SK-N-SH (cell line): ENCODE data around the gene KLK5. TPM values are rescaled to one million over a fixed set of nuclear protein-coding genes. Genes with fewer than 3 reads are reported as not detected.

ENCODE experiments used
- CTCF ChIA-PET: fragments of 300-600, 350-600 bp; formaldehyde crosslinking; extraction: SDS; loops from one replicate; lab custom pipeline; 2021; lab: Yijun Ruan, JAX
- POLR2A ChIA-PET: fragments of 350-600 bp; sonication (Branson Sonifier 250); formaldehyde crosslinking; extraction: SDS; loops from one replicate; lab custom pipeline; 2020; ENCODE audit warnings: antibody characterized with exemption, inconsistent platforms; lab: Yijun Ruan, JAX
- DNase-seq: peaks from one replicate; pipeline ENCODE4 v3.0.0; 2012
- H2AFZ ChIP-seq: fragments of 200-600 bp; sonication (generic); 2 replicates; pipeline ENCODE4 v1.8.1; 2016; ENCODE audit warnings: antibody characterized with exemption, mild to moderate bottlenecking, low read depth
- H3F3A ChIP-seq: fragments of 200-600 bp; sonication (generic); replicated peaks from 2 replicates; pipeline ENCODE3; 2016; ENCODE audit warnings: antibody characterized with exemption, mild to moderate bottlenecking; ENCODE audit not compliant: insufficient read depth
- H3K27ac ChIP-seq, 2 experiments: fragments of 200-500 bp in 1 of 2; fragments of 200-600 bp in 1 of 2; sonication (Bioruptor generic) in 1 of 2; sonication (generic), shearing (Covaris generic) in 1 of 2; 2 replicates each; pipeline versions ENCODE4 v1.5.1 to v1.6.1; 2014 to 2016; ENCODE audit warnings: low read depth in 2 of 2, inconsistent platforms in 1 of 2, low read length in 1 of 2, mild to moderate bottlenecking in 1 of 2, mixed read lengths in 1 of 2
- H3K27me3 ChIP-seq: fragments of 200-600 bp; sonication (generic), shearing (Covaris generic); 2 replicates; pipeline ENCODE4 v1.6.1; 2016; ENCODE audit warnings: mixed run types; ENCODE audit not compliant: insufficient read depth
- H3K36me3 ChIP-seq, 2 experiments: fragments of 200-500 bp in 1 of 2; fragments of 200-600 bp in 1 of 2; sonication (Bioruptor generic) in 1 of 2; sonication (generic) in 1 of 2; replicated peaks in 1 of 2; 2 replicates each; pipeline versions ENCODE3 to v1.5.1; 2014 to 2016; ENCODE audit warnings: low read length in 1 of 2, mild to moderate bottlenecking in 1 of 2; ENCODE audit not compliant: insufficient read depth in 2 of 2, control insufficient read depth in 1 of 2
- H3K4me1 ChIP-seq, 2 experiments: fragments of 200-500 bp in 1 of 2; fragments of 200-600 bp in 1 of 2; sonication (Bioruptor generic) in 1 of 2; sonication (generic), shearing (Covaris generic) in 1 of 2; 2 replicates each; pipeline versions ENCODE4 v1.5.1 to v1.6.1; 2014 to 2016; ENCODE audit warnings: low read depth in 1 of 2, low read length in 1 of 2, mixed run types in 1 of 2; ENCODE audit not compliant: insufficient read depth in 2 of 2, control insufficient read depth in 1 of 2
- H3K4me2 ChIP-seq: fragments of 200-600 bp; sonication (generic), shearing (Covaris generic); 2 replicates; pipeline ENCODE4 v1.6.1; 2017; ENCODE audit warnings: mixed run types
- H3K4me3 ChIP-seq, 2 experiments: fragments of 200-500 bp in 1 of 2; fragments of 200-600 bp in 1 of 2; sonication (Bioruptor generic) in 1 of 2; sonication (generic), shearing (Covaris generic) in 1 of 2; 2 replicates each; pipeline versions ENCODE4 v1.5.1 to v1.8.1; 2014 to 2016; ENCODE audit warnings: low read depth in 2 of 2, inconsistent platforms in 1 of 2, low read length in 1 of 2, mild to moderate bottlenecking in 1 of 2, mixed read lengths in 1 of 2, moderate library complexity in 1 of 2
- H3K79me2 ChIP-seq: fragments of 200-600 bp; sonication (generic); 2 replicates; pipeline ENCODE4 v1.8.1; 2017; ENCODE audit warnings: mild to moderate bottlenecking; ENCODE audit not compliant: insufficient read depth
- H3K9ac ChIP-seq: fragments of 200-600 bp; sonication (generic); 2 replicates; pipeline ENCODE4 v1.6.1; 2017; ENCODE audit warnings: mixed run types
- H3K9me2 ChIP-seq: fragments of 200-600 bp; sonication (generic); 2 replicates; pipeline ENCODE4 v1.6.1; 2017; ENCODE audit warnings: mixed run types
- H3K9me3 ChIP-seq: fragments of 200-600 bp; sonication (generic); 2 replicates; pipeline ENCODE4 v1.6.1; 2017; ENCODE audit warnings: mixed run types, mild to moderate bottlenecking, moderate library complexity
- H4K20me1 ChIP-seq: fragments of 200-600 bp; sonication (generic); 2 replicates; pipeline ENCODE4 v1.6.1; 2017; ENCODE audit warnings: mild to moderate bottlenecking, mixed run types; ENCODE audit not compliant: insufficient read depth
- CHD2 ChIP-seq: fragments of 150-350 bp; IDR thresholded peaks from 2 replicates; pipeline ENCODE4 v1.6.1; 2018; ENCODE audit warnings: low read length; ENCODE audit not compliant: partially characterized antibody
- ELF1 ChIP-seq: IDR thresholded peaks from 2 replicates; pipeline ENCODE4 v1.4.0; 2012
- EZH2phosphoT487 ChIP-seq: fragments of 200-600 bp; sonication (generic); IDR thresholded peaks from 2 replicates; pipeline ENCODE4 v1.6.1; 2017; ENCODE audit warnings: low read depth, mixed run types, mild to moderate bottlenecking, antibody characterized with exemption, moderate library complexity, borderline replicate concordance
- FOSL2 ChIP-seq: IDR thresholded peaks from 2 replicates; pipeline ENCODE4 v1.4.0; 2012; ENCODE audit warnings: low read depth, mild to moderate bottlenecking, moderate library complexity, borderline replicate concordance
- FOXJ3 ChIP-seq: sonication (generic); formaldehyde crosslinking; IDR thresholded peaks from 2 replicates; pipeline ENCODE4 v1.5.1; 2020; ENCODE audit warnings: mild to moderate bottlenecking, missing genetic modification reagents
- FOXM1 ChIP-seq: IDR thresholded peaks from 2 replicates; pipeline ENCODE4 v1.4.0; 2012; ENCODE audit warnings: low read depth, mild to moderate bottlenecking
- GABPA ChIP-seq: IDR thresholded peaks from 2 replicates; pipeline ENCODE4 v1.4.0; 2012; ENCODE audit warnings: low read depth, mild to moderate bottlenecking
- GATA2 ChIP-seq: sonication (generic); formaldehyde crosslinking; IDR thresholded peaks from 2 replicates; pipeline ENCODE4 v1.5.0; 2020; ENCODE audit warnings: mild to moderate bottlenecking, missing genetic modification reagents
- JUND ChIP-seq: IDR thresholded peaks from 2 replicates; pipeline ENCODE4 v1.4.0; 2012
- MXI1 ChIP-seq: IDR thresholded peaks from 2 replicates; pipeline ENCODE4 v1.6.1; 2012; ENCODE audit warnings: mild to moderate bottlenecking, low read depth, low read length, improper control_type of control experiment
- NRF1 ChIP-seq: IDR thresholded peaks from 2 replicates; pipeline ENCODE4 v1.6.1; 2012; ENCODE audit warnings: low read depth, mild to moderate bottlenecking, low read length
- POLR2AphosphoS5 ChIP-seq: IDR thresholded peaks from 2 replicates; pipeline ENCODE4 v1.6.1; 2012; ENCODE audit warnings: low read depth, low read length
- RAD21 ChIP-seq: IDR thresholded peaks from 2 replicates; pipeline ENCODE4 v1.6.1; 2012; ENCODE audit warnings: mild to moderate bottlenecking, low read length
- RXRA ChIP-seq: IDR thresholded peaks from 2 replicates; pipeline ENCODE4 v1.4.0; 2012; ENCODE audit warnings: low read depth, mild to moderate bottlenecking, borderline replicate concordance
- SIN3A ChIP-seq: IDR thresholded peaks from 2 replicates; pipeline ENCODE4 v1.6.1; 2012; ENCODE audit warnings: low read depth, mild to moderate bottlenecking, low read length, moderate library complexity, borderline replicate concordance
- TEAD4 ChIP-seq: IDR thresholded peaks from 2 replicates; pipeline ENCODE4 v1.4.0; 2012; ENCODE audit warnings: mild to moderate bottlenecking, borderline replicate concordance; ENCODE audit not compliant: insufficient read depth
- USF2 ChIP-seq: fragments of 150-350 bp; IDR thresholded peaks from 2 replicates; pipeline ENCODE4 v1.6.1; 2017; ENCODE audit warnings: antibody characterized with exemption, low read length, low read depth, borderline replicate concordance
- YY1 ChIP-seq: IDR thresholded peaks from 2 replicates; pipeline ENCODE4 v1.4.0; 2012; ENCODE audit warnings: low read depth, mild to moderate bottlenecking
- WGBS: methylation state at CpG from one replicate; pipeline ENCODE4 v1.1.6; 2017; ENCODE audit warnings: low lambda C conversion rate; 5-methylcytosine and 5-hydroxymethylcytosine counted together
- polyA plus RNA-seq, 3 experiments: library from polyadenylated mRNA; depleted of rRNA; stranded (reverse); fragments of >200 nt; gene quantifications; 2 replicates each; pipeline ENCODE4 v1.2.3, GENCODE V29; 2012
- TF ChIP-seq, protein P1 (sequence below): IDR thresholded peaks from 2 replicates; pipeline ENCODE4 v1.6.1; 2012; ENCODE audit warnings: mild to moderate bottlenecking, low read depth, low read length, moderate library complexity
- TF ChIP-seq, protein P2 (sequence below): IDR thresholded peaks from 2 replicates; pipeline ENCODE4 v1.4.0; 2012; ENCODE audit warnings: low read depth, borderline replicate concordance

The KLK5 gene
- polyA plus RNA-seq, 1 of the 3 experiments (the other 2 are of a cell fraction) = not detected

- CTCF ChIA-PET = no interaction called here
- POLR2A ChIA-PET = no interaction called here
These were observed 3.0 kb downstream of the KLK5 start for GRCh38 chr19:50949861-50950260.

More at GRCh38 chr19:50949861-50950260, 3.0 kb downstream of the KLK5 start:
- H3F3A ChIP-seq = no peaks in the 10 kb centered on the region
- no peaks in the 10 kb centered on the region for H4K20me1 ChIP-seq
- H3K4me2 ChIP-seq = no peak overlapping the region
- H2AFZ ChIP-seq = no peak overlapping the region
- no peak overlapping the region for H3K4me3 ChIP-seq
- H3K9me2 ChIP-seq = no peaks in the 10 kb centered on the region
- peaks cover 46% of the 10 kb centered on the region; the same call in 1 of the 2 replicates for H3K27me3 ChIP-seq
- 36% methylated on average over 13 of the region's 19 CpGs for WGBS
- H3K9ac ChIP-seq = no peak overlapping the region
- H3K79me2 ChIP-seq = no peaks in the 10 kb centered on the region
- TF ChIP-seq RXRA (no peak), NRF1 (no peak), FOXJ3 (CRISPR knock-in tag) (no peak), SIN3A (no peak), USF2 (no peak), TEAD4 (no peak), ELF1 (no peak), GATA2 (CRISPR knock-in tag) (no peak), YY1 (no peak), MXI1 (no peak), POLR2AphosphoS5 (no peak), EZH2phosphoT487 (no peak), GABPA (no peak), FOSL2 (no peak), FOXM1 (no peak), RAD21 (no peak), CHD2 (no peak), JUND (no peak)
- TF ChIP-seq, protein P1, sequence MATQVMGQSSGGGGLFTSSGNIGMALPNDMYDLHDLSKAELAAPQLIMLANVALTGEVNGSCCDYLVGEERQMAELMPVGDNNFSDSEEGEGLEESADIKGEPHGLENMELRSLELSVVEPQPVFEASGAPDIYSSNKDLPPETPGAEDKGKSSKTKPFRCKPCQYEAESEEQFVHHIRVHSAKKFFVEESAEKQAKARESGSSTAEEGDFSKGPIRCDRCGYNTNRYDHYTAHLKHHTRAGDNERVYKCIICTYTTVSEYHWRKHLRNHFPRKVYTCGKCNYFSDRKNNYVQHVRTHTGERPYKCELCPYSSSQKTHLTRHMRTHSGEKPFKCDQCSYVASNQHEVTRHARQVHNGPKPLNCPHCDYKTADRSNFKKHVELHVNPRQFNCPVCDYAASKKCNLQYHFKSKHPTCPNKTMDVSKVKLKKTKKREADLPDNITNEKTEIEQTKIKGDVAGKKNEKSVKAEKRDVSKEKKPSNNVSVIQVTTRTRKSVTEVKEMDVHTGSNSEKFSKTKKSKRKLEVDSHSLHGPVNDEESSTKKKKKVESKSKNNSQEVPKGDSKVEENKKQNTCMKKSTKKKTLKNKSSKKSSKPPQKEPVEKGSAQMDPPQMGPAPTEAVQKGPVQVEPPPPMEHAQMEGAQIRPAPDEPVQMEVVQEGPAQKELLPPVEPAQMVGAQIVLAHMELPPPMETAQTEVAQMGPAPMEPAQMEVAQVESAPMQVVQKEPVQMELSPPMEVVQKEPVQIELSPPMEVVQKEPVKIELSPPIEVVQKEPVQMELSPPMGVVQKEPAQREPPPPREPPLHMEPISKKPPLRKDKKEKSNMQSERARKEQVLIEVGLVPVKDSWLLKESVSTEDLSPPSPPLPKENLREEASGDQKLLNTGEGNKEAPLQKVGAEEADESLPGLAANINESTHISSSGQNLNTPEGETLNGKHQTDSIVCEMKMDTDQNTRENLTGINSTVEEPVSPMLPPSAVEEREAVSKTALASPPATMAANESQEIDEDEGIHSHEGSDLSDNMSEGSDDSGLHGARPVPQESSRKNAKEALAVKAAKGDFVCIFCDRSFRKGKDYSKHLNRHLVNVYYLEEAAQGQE = no peak
- TF ChIP-seq, protein P2, sequence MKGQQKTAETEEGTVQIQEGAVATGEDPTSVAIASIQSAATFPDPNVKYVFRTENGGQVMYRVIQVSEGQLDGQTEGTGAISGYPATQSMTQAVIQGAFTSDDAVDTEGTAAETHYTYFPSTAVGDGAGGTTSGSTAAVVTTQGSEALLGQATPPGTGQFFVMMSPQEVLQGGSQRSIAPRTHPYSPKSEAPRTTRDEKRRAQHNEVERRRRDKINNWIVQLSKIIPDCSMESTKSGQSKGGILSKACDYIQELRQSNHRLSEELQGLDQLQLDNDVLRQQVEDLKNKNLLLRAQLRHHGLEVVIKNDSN = no peak
- TF ChIP-seq, all 33 proteins: peak for 0
- Histone ChIP-seq H3K9me3 (no peaks in the 10 kb centered on the region), H3K36me3 (no peaks in the 10 kb centered on the region), H3K4me1 (no peaks in the 10 kb centered on the region), H3K27ac (no peak overlapping the region)
- no peak for DNase-seq
